Activated CD8-positive, alpha-beta memory T cell treated with anti-CD3 and anti-CD28 coated beads for 24 hours (primary cell): ENCODE data around the gene TMEM59L.

Experiments used
- DNase-seq: peaks from one replicate; pipeline ENCODE4 v3.0.0-alpha.2; 2020

TMEM59L gene

DNA sequence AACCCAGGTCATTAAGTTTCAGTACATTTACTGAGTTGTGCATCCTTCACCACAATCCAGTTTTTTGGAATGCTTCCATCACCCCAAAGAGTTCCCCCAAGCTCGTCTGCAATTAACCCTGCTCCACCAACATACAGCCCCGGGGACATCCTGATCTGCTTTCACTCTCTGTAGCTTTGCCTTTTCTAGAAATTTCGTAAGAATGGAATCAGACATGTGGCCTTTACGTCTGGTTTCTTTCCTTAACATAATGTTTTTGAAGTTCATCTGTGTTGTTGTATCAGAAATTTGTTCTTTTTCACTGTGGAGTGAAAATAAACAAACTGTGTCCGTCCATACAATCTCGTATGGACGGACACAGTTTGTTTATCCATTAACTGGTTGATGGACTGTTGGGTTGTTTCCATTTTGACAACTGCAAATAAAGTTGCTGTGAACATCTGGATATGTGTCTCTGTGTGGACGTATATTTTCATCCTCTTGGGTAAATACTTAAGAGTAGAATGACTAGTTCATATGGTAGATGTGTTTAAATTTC is 27.1 kb downstream of the TMEM59L start:
- DNase-seq, result no peak

DNA sequence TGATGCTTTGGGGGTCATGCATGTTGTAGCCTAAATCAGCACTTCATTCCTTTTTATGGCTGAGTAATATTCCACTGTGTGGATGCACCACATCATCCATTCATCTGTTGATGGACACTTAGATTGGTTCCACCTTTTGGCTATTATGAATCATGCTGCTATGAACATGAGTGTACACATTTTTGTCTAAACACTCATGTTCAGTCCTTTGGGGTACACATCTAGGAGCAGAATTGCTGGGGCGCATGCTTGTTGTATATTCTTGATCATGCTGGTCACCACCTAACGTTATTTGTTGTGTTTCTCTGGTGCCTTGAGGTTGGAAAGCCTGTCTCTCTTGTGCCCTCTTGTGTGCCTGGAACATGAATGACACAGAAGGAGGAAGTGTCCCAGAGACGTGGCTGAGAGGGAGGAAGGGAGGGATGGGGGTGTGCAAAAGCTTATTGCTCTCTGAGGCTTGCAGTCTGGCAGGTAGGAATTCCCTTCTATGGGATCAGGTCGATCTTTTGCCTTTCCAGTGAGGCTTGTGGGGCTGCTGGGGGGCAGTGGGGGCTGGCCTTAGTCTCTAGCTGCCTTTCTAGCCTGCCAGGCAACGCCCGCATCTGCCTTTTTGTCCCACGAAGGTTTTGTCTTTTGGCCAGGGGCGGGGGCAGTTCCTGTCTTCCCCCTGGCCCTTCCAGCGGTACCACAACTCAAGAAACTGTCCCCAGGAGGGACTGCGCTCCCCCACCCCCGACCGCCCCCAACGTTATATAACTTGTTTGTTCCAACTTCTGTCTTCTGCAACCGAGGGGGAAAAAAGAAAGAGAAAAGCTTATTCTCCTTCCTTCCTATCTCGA is 31.7 kb downstream of the TMEM59L start:
- no peak for DNase-seq

DNA sequence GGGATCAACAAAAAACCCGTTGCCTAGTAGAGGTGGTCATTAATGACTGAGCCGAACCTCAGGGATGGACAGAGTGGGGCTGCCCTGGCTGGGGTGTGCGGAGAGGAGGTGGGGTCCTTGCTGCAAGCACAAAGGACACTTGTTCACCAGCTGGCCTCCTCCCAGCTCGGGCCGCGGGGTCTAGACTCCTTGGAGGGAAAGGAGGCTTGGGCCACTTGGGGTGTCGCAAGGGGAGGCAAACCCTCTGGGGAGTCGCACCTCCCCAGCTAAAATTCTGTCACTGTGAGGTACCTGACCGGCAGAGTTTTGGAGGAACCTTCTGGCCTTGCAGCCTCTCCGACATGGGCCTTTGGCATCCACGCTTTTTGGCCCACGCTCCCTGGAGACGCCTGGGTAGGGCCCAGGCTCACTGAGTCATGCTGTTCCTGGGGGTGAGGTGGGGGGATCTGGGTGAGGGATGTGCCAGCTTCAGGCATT is 32.4 kb downstream of the TMEM59L start:
- no peak for DNase-seq

DNA sequence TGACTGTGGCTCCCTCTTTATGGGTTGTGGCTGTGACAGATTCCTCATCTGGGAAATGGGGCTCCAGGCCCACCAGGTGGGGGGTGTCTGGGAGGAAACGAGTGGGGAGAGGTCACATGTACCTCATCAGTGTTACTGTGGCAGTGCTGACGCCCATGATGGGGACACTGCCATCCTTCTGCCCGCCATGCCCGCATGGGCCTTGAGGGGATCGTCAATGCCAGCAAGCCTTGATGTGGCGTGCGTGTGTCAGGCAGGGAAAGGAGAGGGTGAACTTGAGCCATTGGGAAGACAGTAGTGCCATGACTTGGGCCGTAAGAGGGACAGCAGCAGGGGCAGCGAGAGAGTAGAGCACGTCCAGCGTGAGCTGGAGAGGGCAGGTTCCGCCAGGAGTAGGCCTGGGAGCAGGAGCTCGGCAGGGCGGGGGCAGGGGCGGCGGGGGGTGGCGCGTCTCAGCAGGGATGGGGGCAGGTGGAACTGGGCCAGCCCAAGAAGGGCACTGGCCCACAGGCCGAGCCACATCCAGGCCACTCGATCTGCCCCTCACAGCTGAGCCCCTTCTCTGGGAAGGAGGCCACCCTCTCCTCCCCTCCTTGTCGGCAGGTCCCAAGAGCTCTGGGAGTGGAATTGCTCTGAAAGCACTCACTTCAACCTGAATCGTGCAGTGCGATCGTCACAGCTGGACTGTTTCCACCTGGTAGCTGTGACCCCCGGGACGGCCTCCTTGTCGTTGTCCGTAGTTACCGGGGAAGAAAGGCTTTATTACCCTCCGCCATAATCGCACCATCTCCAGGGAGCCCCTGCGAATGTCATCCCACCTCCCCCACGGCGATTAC is 34.1 kb downstream of the TMEM59L start:
- no peak for DNase-seq

DNA sequence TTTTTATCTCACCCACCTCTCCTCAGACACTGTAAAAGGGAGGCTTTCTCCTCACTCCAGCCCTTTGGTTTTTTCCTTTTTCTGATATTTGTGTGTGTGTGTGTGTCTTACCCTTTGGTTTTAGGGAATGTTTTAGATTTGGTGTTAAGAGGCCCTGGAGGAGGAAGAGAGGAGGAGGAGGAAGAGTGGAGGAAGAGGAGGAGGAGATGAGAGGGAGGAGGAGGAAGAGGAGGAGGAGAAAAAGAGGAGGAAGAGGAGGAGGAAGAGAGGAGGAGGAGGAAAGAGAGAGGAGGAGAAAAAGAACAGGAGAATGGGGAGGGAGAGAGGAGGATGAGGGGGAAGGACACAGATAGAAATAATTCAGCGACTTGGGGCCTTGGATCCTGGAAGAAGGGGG is 34.7 kb downstream of the TMEM59L start:
- no peak for DNase-seq

DNA sequence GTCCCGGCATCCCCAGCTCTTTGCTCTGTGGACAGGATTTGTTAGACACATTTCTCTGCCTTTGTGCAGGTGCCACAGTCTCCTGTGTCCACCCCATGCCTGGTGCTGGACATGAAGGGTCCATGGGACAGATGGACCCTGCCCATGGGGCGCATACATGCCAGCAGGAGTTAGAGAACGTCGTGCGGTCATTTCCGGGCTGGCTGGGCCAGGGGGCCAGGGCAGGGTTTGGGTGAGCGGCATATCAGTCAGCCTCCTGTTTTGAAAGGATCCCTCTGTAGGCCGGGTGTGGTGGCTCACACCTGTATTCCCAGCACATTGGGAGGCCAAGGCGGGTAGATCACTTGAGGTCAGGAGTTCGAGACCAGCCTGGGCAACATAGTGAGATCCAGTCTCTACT is 35.1 kb downstream of the TMEM59L start:
- no peak for DNase-seq

DNA sequence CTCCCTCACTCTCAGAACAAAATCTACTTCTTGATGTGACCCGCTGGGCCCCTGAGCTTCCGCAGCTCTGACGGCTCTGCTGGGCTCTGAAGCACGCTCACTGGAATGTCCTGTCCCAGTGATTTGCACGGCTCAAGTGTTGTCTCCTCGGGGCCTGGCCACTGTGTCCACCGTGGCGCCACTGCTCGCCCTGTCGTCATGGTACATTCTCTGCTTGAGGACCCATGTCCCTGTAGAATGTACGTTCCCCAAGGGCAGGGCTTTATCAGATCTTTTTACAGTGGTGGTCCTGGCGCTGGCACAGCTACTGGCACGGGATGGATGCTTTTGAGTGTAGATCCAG is 36.3 kb downstream of the TMEM59L start:
- DNase-seq, result no peak

DNA sequence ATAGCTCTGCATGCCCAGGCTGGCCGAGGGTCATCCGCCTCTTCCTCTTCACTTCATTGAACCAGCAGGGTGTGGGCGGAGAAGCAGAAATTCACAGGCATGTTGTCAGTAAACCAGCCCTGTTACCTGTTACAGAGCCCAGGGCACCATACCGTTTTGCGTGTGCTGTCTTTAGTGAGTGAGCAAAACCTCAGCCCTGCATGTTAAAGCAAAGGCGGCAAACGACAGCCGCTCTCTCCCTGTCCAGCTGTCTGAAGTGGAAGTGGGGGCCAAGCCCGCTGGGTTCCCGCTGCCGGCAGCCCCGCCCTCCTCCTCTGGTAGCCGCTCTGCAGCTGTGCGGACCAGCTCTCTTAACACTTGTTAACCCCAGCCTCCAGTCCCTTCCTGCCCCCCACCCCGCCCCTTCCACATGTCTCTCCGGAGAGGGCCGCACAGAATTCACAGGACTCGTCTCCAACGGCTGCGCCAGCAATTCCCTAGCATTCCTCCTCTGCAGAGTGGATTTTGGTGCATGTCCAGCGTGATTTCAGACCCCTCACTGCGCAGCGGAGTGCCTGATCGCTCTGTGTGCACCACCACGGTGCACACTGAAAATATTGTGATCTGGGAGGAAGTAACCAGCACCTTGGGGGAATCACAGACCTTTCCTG is 36.8 kb downstream of the TMEM59L start:
- no peak for DNase-seq

DNA sequence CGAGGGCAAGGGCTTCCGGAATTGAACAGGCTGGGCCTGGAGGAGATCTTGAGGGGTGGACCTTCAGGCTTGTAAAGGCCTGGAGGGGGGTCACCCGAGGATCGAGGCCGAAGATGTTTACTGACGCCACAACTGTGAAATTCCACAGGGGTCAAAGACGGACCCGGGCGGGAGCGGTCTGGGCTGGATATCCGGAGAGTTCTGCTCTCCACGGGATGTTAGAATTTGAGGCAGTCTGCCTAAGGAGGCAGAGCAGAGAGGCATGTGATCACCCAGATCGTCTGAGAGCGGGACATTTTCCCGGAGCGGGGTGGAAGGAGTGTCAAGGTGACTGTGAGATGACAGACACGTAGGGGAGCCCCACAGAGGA is 37.3 kb downstream of the TMEM59L start:
- no peak for DNase-seq

DNA sequence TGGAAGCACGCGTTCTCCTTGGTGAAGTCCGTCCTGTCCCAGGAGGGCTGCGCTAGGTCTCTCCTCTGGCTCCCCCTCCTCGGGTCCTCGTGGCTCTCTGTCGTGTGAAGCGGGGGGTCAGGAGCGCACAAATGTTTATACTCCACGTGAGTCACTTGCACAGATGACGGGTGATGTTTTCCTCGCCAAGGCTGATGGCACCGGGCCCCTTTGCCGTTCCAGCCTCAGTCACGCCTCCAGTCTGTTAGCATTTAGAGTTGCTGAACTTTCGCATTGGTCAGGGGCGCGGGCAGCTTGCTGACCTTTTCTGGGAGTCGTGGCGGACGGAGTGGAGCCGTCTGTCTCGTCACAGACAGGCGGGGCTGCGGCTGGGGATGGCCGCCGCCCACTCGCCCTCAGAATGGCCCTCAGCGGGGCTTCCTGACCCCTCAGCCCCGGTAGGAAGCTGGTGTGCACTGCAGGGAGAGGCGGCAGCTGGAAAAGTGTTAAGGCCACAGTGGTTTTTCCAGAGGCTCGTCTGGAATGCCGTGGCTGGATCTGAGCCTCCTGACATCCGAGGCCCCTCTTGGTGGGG is 37.9 kb downstream of the TMEM59L start:
- DNase-seq, result no peak

DNA sequence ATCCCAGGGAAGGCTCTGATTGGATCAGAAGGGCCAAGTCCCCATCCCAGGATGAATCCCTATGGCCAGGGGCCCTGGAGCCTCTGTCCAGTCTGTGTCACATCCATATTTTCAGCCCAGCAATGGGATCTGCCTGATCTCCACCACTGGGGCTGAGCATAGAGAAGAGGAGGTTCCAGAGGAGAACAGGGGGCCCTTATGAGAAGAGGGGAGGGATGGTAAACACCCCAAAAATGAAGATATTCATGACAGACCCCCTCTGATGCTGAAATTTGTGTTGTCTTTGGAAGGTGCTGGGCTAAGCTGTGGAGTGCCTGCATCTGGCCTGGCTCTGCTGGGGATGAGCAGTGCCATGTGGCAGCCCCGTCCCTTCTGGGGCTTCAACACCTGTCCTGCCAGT is 38.6 kb downstream of the TMEM59L start:
- no peak for DNase-seq

DNA sequence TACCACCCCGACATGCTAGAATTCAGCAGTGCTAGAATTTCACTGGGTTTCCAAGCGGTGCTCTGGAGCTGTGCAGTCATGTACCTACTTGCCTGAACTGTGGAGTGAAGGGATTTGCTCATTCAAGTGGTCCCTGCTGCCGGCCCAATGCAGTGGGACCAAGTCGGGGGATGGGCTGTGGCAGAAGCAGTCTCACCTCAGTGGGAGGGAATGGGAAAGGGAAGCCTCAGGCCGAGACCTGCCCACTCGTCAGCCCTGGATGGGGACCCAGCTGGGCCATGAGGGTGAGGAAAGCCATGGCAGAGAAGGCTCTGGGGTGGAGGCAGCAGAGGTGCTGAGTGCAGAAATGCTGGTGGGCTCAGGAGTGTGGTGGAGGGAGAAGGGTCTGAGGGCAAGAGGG is 39.1 kb downstream of the TMEM59L start:
- no peak for DNase-seq

DNA sequence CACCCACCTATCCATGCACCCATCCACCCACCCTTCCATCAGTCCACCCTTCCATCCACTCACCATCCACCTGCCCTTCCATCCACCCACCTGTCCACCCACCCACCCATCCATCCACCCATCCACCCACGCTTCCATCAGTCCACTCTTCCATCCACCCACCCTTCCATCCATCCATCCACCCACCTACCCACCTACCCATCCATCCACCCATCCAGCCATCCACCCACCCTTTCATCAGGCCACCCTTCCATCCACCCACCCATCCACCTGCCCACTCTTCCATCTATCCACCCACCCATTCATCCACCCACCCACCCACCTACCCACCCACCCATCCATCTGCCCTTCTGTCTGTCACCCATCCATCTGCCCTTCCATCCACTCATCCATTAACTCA is 41.2 kb downstream of the TMEM59L start:
- DNase-seq, result no peak

DNA sequence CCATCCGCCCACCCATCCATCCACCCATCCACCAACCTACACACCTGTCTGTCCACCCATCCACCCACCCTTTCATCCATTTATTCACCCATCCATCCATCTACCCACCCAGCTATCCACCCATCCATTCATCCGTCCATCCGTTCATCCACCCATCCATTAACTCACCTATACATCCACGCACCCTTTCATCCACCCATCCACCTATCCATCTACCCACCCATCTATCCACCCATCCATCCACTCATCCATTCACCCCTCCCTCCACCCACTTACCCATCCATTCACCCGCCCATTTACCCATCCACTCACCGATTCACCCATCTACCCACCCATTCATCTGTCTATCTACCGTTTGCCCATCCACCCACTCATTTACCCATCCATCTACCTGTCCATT is 41.8 kb downstream of the TMEM59L start:
- DNase-seq, result no peak

DNA sequence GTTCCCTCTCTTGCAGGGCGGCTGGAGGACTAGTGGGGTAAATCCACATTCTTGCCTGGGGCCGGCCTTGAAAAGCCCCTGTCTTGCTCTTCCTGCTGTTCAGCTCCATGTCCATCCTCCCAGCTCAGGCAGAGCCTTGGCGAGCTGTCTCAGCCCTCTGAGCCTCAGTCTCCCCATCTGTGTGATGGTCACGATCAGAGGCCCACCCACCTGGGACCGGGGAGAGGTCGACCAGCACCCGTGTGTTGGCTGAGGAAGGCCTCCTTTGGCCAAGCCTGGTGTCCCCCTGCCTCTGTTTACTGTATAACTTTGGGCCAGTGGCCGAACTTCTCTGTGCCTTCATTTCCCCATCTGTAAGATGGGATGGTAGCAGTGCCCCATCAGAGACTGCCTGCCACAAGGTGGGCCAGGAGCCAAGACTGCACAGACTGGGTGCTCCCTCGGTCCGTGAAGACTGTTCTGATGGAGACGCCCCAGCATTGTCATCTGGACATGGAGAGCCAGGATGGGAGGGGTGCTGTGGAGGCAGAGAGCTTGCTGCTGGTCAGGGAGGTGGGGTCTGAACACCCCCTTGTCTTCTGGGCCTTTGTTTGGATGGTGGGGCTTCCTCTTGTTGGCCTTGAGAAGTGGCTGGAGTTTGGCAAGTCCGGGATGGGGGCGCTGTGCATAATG is 42.6 kb downstream of the TMEM59L start:
- no peak for DNase-seq

DNA sequence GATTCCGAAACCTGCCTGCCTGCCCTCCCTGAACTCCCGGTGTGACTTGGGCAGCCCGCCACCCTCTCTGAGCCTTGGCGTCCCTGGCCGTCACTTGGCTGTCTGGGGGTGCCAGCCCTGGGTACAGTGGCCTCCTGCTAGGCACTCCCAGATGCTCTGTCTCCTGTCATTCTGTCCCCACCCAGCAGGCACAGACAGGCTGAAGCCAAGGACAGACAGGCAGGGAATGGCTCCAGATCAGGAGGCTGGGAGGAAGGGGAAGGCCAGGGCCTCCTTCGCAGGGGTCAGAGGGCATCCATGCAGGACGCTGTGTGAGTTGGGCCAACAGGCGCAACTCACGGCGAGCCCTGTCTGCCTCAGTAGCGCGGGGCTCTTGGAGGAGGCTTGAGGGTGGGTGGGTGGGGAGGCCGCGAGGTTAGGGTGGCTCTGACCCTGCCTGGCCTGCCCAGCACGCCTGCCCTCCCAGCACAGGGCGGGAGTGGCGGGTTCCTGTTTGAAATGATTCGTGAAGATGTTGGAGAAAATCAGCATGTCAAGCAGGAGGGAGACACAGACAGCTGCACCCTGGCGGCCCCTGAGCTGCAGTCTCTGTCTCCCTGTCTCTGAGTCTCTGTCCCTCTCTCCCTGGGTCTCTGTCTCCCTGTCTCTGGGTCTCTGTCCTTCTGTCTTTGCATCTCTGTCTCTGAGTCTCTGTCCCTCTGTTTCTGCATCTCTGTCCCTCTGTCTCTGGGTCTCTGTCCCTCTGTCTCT is 43.8 kb downstream of the TMEM59L start:
- DNase-seq, result no peak

DNA sequence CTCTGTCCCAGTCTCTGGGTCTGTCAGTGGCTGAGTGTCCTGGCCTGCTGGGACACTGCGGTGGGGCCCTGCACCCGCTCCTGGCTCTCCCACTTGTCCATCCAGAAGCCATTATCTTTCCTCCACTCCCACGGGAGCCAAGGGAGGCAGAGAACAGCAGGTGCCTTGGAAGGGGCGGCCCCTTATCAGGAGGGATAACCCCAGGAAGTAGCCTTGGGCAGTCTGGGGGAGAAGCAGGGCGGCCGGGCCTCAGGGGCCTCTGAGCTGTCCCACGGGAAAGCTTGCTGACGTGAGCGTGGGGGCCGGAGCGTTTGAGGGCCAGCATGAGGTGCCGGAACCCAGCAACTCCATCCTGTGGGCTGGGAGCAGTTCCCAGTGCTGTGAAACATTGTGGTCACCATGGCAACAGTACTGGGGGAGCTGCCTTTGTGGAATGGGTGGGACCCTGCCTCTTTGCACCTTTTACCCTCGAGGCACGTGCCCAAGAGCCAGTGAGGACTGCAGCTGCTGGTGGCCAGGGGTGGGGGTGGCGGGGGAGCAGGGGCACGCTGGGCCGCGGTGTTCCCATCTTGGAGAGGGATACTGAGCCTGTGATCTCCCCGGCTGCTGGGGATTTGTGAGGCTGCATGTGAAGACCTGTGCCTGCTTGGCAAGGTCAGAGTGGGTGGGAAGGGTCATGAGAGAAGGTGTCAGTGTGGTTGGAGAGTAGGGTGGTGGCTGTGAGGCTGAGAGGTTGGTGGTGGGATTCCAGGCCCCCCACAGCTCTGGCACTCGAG is 45.1 kb downstream of the TMEM59L start:
- DNase-seq, result no peak

DNA sequence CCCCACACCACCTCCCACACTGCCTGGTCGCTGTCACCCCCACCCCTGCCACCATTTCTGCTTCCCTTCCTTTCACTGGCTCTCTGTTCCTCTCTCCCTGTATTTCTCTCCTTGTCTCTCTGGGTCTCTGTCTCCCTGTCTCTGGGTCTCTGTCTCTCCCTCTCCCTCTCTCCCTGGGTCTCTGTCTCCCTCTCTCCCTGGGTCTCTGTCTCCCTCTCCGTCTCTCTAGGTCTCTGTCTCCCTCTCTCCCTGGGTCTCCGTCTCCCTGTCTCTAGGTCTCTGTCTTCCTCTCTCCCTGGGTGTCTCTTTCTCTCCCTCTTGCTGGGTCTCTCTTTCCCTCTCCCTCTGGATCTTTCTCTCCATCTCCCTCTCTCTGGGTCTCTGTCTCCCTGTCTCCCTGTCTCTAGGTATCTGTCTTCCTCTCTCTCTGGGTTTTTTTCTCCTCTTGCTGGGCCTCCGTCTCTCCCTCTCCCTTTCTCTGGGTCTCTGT is 45.7 kb downstream of the TMEM59L start:
- DNase-seq, result no peak

DNA sequence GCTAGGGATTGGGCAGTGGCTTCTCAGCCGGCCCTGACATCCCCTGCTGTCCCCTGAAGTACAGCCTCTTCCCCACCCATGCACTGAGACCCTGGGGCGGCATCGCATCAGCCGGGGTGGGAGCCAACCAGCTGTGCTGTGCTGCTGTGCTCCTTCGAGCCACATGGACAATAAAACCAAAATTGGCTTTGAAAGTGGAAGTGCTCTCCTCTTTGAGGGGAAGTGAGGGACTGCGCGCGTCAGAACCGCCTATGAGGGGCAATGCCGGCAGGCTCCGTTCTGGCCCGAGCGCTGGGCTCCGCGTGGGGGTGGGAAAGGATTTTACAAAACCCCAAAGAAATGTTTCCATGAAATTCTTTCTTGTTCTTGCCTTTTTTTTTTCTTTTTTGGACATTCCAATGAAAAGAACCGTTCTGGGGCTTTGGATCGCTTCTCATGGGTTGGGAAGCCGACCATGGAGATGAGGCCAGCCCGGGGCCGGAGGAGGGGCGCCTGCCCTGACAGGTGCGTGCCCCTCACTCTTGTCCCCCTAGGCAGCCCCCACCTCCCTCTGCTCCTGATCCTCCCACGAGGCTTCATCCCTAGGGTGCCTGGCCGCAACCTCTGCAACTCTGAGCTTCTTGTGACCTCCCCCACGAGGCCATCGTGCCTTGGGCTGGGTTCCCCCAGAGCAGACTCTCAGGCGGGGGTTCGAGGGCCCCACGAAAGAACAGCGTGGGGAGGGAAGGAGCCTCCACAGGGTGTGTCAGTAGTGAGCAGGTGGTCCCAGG is 46.8 kb downstream of the TMEM59L start:
- no peak for DNase-seq
